ENCODE measurements around the gene APBA2. TPM values are rescaled to one million over a fixed set of nuclear protein-coding genes. Genes with fewer than 3 reads are reported as not detected.

Gene APBA2
- total and polyA plus RNA-seq, 2 donors from 2014 or later, result 1.0 to 6.1 TPM

DNA sequence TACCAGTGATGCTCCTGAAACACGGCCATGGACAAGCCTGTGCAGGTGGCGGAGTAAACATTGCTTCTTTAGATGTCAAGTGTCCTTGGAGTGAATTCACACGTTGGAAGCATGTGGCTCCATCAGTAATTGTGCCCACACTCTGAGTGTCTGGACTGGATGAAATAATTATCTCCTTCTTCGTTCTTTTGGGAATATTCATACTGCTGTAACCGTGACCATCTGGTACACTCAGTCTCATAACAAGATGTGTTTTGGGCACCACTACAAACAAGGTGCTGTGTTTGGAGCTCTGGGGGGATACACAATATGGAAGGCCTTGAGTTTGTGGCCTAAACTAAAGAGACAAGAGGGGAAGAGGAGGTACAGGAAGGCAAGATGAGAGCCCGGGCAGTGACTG, 165.6 kb downstream of the APBA2 start:
- no peaks in the 10 kb centered on the region for H3K4me1 ChIP-seq (ENCODE audit: control insufficient read depth in 2 of 3, insufficient read depth in 2 of 3, low read depth in 1 of 3, low read length in 3 of 3)
- no peak overlapping the region for H3K27ac ChIP-seq (ENCODE audit: low read depth in 2 of 2, low read length in 2 of 2)
- H3K27me3 ChIP-seq (ENCODE audit: control insufficient read depth, insufficient read depth, low read length), result no peaks in the 10 kb centered on the region
- DNase-seq (no peak), FAIRE-seq (no peak)
- TF ChIP-seq, protein P1, sequence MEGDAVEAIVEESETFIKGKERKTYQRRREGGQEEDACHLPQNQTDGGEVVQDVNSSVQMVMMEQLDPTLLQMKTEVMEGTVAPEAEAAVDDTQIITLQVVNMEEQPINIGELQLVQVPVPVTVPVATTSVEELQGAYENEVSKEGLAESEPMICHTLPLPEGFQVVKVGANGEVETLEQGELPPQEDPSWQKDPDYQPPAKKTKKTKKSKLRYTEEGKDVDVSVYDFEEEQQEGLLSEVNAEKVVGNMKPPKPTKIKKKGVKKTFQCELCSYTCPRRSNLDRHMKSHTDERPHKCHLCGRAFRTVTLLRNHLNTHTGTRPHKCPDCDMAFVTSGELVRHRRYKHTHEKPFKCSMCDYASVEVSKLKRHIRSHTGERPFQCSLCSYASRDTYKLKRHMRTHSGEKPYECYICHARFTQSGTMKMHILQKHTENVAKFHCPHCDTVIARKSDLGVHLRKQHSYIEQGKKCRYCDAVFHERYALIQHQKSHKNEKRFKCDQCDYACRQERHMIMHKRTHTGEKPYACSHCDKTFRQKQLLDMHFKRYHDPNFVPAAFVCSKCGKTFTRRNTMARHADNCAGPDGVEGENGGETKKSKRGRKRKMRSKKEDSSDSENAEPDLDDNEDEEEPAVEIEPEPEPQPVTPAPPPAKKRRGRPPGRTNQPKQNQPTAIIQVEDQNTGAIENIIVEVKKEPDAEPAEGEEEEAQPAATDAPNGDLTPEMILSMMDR (IDR thresholded peaks at IDR 0.05; ENCODE audit: borderline replicate concordance, extremely low read depth, insufficient read depth), result no peak
- no peak overlapping the region for H3K9ac ChIP-seq (ENCODE audit: low read length in 3 of 3)
- H3K9me3 ChIP-seq (ENCODE audit: control insufficient read depth in 2 of 3, insufficient read depth in 1 of 3, low read length in 3 of 3), result no peaks in the 10 kb centered on the region
- H3K4me3 ChIP-seq (ENCODE audit: low read length in 3 of 3), result no peak overlapping the region
- H3K36me3 ChIP-seq (ENCODE audit: control insufficient read depth in 2 of 3, insufficient read depth in 3 of 3, low read length in 3 of 3), result no peaks in the 10 kb centered on the region
- intact Hi-C loops (cut with DNase I), result no loop called here

DNA sequence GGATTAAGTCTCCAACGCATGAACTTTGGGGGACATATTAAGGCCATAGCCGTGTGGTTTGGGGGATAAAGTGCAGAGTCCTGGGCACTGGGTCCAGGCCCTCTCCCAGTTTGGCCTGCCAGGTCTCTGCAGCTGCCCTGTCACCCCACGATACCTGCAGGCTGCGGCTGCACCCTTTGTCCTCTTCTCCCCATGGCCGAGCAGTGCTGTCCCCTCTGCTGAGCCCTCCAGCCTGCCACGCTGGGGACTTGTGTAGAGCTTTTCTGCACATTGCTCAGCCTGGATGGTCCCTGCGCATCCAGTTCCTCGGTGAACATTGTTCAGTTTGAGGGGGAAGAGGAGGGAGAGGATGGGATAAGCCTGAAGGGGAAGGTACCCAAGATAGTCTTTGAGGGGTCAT, 167.2 kb downstream of the APBA2 start:
- H3K27me3 ChIP-seq (ENCODE audit: control insufficient read depth, insufficient read depth, low read length), result no peaks in the 10 kb centered on the region
- no peaks in the 10 kb centered on the region for H3K9me3 ChIP-seq (ENCODE audit: control insufficient read depth in 2 of 3, insufficient read depth in 1 of 3, low read length in 3 of 3)
- intact Hi-C loops (cut with DNase I), result no loop called here
- DNase-seq (no peak), FAIRE-seq (no peak)
- H3K4me1 ChIP-seq (ENCODE audit: control insufficient read depth in 2 of 3, insufficient read depth in 2 of 3, low read depth in 1 of 3, low read length in 3 of 3), result no peaks in the 10 kb centered on the region
- no peak overlapping the region for H3K27ac ChIP-seq (ENCODE audit: low read depth in 2 of 2, low read length in 2 of 2)
- H3K4me3 ChIP-seq (ENCODE audit: low read length in 3 of 3), result no peak overlapping the region
- H3K9ac ChIP-seq (ENCODE audit: low read length in 3 of 3), result no peak overlapping the region
- no peaks in the 10 kb centered on the region for H3K36me3 ChIP-seq (ENCODE audit: control insufficient read depth in 2 of 3, insufficient read depth in 3 of 3, low read length in 3 of 3)
- TF ChIP-seq, protein P1 (IDR thresholded peaks at IDR 0.05; ENCODE audit: borderline replicate concordance, extremely low read depth, insufficient read depth), result no peak

DNA sequence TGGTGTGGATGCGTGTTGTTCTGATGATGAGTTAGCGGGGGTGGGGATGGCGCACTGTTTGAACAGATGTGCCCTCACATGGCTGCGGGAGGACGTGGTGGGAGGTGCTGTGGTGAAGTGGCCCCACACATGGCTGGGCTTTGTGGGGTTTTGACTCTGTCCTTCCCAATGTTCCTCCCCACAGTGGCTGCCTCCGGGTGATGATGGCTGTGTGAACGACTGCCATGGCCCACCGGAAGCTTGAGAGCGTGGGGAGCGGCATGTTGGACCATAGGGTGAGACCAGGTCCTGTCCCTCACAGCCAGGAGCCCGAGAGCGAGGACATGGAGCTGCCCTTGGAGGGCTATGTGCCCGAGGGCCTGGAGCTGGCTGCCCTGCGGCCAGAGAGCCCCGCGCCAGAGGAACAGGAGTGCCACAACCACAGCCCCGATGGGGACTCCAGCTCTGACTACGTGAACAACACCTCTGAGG, 167.9 kb downstream of the APBA2 start:
- Histone ChIP-seq H3K4me1 (ENCODE audit: control insufficient read depth in 2 of 3, insufficient read depth in 2 of 3, low read depth in 1 of 3, low read length in 3 of 3) (no peaks in the 10 kb centered on the region), H3K4me3 (ENCODE audit: low read length in 3 of 3) (no peak overlapping the region), H3K9ac (ENCODE audit: low read length in 3 of 3) (no peak overlapping the region), H3K27ac (ENCODE audit: low read depth in 2 of 2, low read length in 2 of 2) (no peak overlapping the region), H3K27me3 (ENCODE audit: control insufficient read depth, insufficient read depth, low read length) (no peaks in the 10 kb centered on the region), H3K36me3 (ENCODE audit: control insufficient read depth in 2 of 3, insufficient read depth in 3 of 3, low read length in 3 of 3) (no peaks in the 10 kb centered on the region), H3K9me3 (ENCODE audit: control insufficient read depth in 2 of 3, insufficient read depth in 1 of 3, low read length in 3 of 3) (no peaks in the 10 kb centered on the region)
- intact Hi-C loops (cut with DNase I), result no loop called here
- no peak for DNase-seq
- no peak for FAIRE-seq
- TF ChIP-seq, protein P1 (IDR thresholded peaks at IDR 0.05; ENCODE audit: borderline replicate concordance, extremely low read depth, insufficient read depth), result no peak
